Hematopoietic multipotent progenitor cell treated with erythropoietin and hydrocortisone succinate and interleukin-3 and kit ligand, for 8 days (in vitro differentiated cells): ENCODE results near the gene NXPH2.

ENCODE experiments used
- DNase-seq: peaks from one replicate; pipeline ENCODE4 v3.0.0-alpha.2; 2015

NXPH2 gene

GRCh38 chr2:138779781-138780445, at the start of gene NXPH2:
NXPH2 (minus strand) TSS chr2:138780390; CDS start chr2:138780241, 149 bp downstream.
- no peak for DNase-seq

DNA sequence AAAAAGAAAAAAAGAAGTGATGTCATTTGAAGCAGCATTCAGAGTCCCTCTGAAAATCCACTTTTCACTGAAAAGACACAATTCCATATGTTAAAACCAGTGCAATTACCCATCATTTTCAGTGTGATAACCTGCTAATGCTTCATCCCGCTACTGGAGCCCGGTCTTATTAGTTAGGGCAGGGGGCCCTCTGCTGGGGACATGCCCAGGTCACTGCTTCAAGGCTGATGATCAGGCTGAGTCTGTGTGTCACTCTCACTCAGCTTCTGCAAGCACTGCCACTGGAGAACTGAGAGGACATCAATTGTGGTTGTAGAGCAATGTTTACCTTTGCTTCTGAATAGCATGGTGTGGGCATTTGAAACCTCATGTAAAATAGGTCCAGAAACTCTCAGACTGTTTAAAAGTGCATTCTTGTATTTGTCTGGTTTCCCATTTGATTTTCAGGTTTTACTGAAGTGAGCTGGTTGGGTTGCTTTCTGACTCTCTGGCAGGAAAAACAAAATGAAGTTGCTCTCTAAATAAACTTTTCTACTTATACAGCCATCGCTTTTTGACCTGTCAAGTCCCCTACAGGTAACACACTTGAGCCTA, 49.2 kb upstream of the NXPH2 start:
- peak; percentile 51 for DNase-seq

DNA sequence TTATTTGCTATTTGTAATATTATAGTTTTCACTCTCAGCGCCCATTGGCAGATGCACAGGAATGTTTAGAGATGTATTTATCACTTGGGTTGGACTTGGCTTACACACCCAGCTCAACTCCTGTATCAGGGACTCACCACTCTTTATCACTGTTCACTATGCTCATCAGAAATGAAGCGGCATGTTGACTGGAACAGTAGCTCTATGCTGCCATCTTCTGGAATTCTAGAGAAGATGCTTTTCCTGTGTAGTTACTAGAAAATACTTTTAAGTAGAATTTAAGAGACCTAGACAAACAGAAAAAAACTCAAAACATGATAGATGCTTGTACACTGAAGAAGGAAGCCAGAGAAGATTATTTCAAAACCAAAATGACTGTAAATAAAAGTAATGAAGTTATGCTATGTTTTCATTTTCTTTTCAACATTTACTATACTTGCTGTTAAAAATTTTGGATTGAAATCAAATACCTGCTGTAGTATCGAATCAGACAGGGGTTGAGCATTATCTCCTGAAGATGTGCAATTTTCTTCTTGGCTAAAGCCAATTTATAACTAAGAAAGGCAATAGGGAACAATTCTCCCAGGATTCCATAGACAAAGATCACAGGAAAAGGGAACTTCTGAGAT, 47.4 kb upstream of the NXPH2 start:
- DNase-seq, result peak; percentile 85

GRCh38 chr2:138823666-138824065, 43.5 kb upstream of the NXPH2 start:
- no peak for DNase-seq

- no peak for DNase-seq
Observed at GRCh38 chr2:138819964-138820363, 39.8 kb upstream of the NXPH2 start.

DNA sequence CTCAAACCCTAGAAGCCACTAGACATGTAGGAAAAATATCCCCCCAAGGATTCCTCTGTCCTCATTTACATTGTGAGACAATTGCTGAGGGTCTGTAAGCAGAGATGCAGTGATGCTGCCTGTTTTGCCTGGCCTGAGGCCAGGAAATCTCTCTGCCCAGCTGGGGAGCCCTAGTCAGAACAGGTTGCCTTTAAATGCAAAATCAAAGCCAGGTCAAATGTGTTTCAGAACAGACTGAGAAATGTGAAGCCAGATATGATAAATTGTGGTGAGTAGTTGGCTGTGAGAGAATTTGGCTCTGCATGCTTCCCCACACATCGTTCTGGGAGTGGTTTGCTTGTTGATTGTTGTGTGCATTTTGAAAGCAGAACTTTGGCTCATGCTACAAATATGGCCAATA, 38.4 kb upstream of the NXPH2 start:
- no peak for DNase-seq

DNA sequence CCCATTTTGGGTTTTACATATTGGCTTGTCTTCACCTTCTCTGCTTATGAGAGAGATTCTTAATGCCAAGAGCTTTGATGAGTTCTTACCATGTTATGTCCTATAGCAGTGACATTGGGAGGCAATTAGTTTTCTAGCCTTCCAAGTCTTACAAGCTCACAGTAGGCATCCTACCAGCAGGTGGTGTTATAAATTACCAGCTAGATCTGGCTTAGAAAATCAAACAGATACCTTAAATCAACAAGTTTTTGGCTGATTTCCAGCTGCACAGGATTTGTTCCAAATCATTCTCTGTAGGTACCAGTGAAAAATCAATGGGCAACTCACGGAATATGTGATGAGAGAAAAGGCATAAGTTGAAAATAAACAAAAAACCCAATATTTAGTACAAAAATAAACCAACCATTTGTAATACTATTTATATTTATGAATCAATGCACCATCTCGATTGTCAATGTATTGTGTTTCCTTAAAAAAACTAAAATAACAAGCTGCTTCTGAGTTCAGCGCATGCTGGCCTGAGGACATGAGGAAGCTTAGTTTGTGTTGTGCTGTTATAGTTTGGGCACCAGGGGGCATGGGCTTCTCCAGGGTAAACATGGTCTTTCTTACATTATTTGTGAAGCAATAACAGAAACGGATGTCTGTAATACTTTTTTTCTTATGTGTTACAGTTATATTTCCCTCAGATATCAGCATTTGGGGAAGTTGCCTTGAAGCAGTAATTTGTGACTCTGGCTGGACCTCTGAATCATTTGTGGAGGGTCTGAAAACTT, 34.1 kb upstream of the NXPH2 start:
- peak; percentile 35 for DNase-seq

GRCh38 chr2:138811431-138811830, 31.2 kb upstream of the NXPH2 start:
- no peak for DNase-seq

DNA sequence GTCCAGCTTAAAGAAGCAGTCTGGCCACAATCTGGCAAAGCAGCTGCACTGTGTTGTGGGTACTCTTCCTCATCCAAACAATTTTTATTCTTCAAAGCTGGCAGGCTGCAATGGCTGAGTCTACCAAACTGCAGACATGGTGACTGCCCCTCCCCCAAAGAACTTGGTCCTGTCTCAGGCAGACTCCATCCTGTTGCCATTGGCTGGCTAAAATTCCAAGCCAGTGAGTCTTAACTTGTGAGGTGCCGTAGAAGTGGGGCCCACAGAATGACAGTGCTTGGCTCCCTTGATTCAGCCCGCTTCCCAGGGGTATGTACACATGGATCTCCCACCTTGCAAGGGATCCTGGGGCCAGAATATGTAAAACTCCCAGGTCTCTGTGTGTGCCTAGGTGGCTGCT, 14.5 kb upstream of the NXPH2 start:
- no peak for DNase-seq

DNA sequence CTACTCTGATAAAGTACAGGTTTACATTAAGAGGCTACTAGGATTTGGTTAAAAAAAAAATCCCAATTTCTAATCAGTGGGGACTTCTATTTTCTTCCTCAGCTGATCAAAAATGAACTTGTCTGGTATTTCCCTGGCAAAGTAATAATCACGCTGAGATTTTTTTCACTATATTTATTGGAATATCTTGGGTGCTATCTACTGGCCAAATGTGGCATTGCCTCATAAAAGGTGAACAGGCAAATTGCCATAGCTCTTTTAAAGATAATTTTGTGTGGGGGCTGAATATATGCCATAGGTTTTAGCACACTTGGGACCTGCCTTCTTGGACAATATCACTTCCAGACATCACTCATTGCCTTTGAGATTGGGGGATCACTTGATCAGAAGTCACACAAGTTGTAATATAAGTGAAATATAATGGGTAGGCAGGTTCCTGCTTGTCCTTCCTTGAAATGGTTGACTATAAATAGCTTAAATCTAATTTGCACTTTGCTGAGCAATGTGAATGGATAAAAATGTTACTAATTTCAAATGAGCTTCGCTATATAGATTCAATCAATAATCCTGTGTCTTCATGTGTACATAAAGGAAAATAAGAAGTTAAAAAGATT, 7.0 kb upstream of the NXPH2 start:
- DNase-seq, result peak; percentile 31

DNA sequence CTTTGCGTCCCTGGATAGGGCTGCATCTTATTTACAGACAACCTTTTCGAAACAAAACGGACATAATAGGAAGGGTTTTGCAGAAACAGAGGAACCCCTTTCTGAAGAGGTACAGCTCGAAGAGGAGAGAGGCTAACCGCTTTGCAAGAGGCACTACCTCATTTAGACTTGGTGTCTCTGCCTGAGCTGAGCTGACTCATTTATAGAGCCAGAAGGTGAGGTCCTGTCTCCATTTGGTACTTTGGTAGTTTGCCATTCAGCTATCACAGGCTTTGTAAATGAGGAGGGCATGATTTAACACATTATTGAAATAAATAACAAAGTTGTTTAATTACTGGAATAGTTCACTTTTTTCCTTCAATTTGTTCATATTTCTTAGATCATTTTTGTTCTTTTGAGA, 2.2 kb upstream of the NXPH2 start:
- no peak for DNase-seq

- no peak for DNase-seq
Observed at GRCh38 chr2:138780908-138781307, 718 bp upstream of the NXPH2 start.

- no peak for DNase-seq
Observed at GRCh38 chr2:138780446-138780880, 273 bp upstream of the NXPH2 start.

DNA sequence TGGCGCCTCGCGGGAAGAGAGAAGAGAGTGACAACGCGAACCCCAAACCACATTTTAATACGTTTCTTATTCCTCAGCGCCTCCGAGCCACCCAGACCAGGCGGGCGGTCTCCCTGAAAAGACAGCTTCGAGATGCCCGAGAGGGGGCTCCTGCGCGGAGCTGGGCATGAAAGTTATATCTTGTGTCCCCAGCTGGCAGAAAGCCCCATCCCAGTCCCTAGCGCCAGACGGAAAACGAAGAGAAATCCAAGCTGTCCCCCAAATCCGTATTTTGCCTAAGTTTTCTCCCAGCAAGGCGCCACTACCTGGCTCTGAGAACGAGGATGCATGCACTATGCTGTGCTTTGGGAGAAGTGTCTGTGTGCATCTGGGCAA, 797 bp downstream of the NXPH2 start:
- DNase-seq, result no peak

DNA sequence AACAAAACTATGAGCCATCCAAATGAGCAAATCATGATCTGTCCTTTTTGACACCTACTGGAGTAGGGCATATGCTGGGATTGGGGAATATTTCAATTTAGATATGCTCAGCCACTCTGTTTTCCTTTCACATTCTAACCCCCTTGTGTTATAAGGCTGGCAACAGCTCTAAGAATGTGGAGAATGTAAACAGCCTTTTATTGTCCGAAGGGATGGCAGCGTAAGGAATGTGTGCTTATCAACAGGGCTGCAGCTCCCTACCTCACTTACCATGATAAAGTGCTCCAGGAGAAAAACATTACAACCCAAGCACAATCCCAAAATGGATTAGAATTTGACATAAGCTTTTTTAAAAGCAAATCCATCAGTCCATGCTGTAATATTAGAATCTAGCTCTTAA, 2.2 kb downstream of the NXPH2 start:
- DNase-seq, result no peak

DNA sequence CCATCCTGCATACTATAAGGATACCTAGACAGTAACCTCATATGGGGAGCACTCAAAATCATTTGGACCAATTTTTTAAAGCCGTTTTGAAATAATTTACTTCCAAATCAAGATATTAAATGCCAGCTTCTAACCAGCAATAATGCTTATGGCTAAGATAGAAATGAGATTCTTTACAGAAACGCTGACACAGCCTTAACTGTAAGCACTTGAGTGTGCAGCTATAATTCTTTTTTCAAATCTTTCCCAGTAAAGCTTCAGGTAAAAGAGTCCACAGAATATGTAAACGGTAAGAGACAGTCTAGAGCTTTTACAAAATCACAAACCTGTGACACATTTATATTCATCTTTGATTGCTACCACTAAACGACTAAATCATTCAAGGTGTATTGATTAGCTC, 4.5 kb downstream of the NXPH2 start:
- DNase-seq, result no peak

DNA sequence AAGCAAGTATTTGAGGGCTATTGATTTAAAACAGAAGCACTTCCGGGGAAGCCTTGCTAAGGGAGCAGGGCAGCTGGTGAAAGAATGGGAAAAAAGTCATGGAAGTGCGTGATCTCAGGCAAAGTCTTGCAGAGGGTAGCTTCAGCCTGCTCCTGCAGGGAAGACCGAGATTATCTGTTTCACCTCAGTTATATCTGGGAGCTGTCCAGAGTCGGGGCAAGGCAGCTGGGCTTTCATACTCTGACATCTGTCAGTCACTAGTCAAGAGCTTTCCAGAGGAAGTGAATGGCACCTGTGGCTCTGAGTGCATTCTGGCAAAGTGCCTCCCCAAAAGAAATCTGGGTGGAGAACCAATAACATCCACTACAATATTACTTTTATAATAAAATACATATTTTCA, 8.7 kb downstream of the NXPH2 start:
- no peak for DNase-seq

DNA sequence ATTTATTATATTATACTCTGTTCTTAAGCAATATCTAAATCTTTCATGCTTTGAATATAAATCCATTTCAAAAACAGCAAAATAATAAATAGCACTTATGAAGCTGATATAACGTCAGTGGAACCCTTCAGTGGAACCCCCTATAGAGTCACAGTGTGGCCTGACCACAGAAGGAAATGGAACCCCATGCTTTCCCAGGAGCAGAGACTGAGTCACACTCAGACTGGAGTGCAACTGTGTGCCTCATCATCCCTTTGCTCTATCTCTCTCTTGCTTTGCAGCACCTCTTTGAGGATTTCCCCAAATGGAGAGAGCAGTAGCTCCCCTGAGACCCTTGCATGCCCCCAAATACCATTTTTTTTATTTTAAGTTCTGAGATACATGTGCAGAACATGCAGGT, 13.1 kb downstream of the NXPH2 start:
- DNase-seq, result no peak

GRCh38 chr2:138766464-138766863, 13.7 kb downstream of the NXPH2 start:
- no peak for DNase-seq

GRCh38 chr2:138763971-138764370, 16.2 kb downstream of the NXPH2 start:
- no peak for DNase-seq

- DNase-seq, result no peak
Observed at GRCh38 chr2:138762533-138762932, 17.7 kb downstream of the NXPH2 start.

DNA sequence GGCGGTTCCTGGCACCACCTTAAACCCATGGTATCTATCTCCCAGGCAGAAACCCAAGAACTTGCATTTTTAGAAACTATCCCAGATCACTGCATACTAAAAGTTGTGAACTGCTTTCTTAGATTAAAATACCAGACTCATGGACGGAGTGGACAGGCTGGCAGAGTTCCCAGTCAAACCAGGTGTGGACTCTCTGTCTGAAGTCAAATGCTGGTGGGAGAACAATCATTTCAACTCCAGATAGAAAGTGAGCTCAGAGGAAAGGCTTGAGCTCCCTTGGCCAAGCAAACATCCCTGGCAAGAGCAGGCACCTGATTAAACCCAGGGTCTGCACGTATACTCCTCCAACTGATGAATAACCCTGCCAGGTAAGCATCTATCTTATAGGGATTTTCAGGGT, 19.5 kb downstream of the NXPH2 start:
- DNase-seq, result no peak

DNA sequence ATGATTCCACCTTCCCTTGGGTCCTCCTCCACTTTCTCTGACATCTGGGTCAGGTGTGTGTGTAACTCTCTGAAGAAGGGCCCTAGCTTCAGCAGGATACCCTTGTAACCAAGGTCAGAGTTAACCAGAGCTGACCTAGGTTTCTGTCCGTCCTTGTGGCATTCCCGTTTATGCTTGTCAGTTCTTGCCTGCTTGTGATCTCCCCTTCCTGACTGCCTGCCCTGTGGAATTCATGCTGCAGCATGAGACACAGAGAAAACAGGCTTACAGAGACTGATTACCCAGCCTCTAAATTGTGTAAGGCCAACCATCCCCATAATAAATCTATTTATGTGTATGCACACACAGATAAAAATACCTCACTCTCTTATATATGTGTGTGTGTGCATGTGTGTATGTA, 22.8 kb downstream of the NXPH2 start:
- DNase-seq, result no peak
